CD14-positive monocyte (primary cell): ENCODE results near the gene CSMD2. TPM values are rescaled to one million over a fixed set of nuclear protein-coding genes. Genes with fewer than 3 reads are reported as not detected.

Experiments
- DNase-seq, 3 donors: peaks; one replicate each; pipeline ENCODE4 v3.0.0-alpha.2; 2011 to 2022
- H2AFZ ChIP-seq: 2 replicates; pipeline ENCODE4 v1.6.0; 2012; ENCODE audit warnings: mild to moderate bottlenecking, low read depth, low read length, inconsistent platforms; ENCODE audit not compliant: insufficient read depth, poor library complexity, severe bottlenecking
- H3K27ac ChIP-seq, 2 donors: 1 replicate in 1 of 2; 2 replicates in 1 of 2; pipeline ENCODE4 v1.5.1; 2012 to 2013; ENCODE audit warnings: low read length in 2 of 2, control low read depth in 1 of 2, inconsistent platforms in 1 of 2, low read depth in 1 of 2, mild to moderate bottlenecking in 1 of 2
- H3K27me3 ChIP-seq, 2 donors: one replicate each; pipeline versions ENCODE4 v1.6.0 to v1.6.1; 2011 to 2013; ENCODE audit warnings: low read length in 2 of 2; ENCODE audit not compliant: control insufficient read depth in 2 of 2, insufficient read depth in 2 of 2
- H3K36me3 ChIP-seq, 2 donors: replicated peaks in 1 of 2; 1 replicate in 1 of 2; 2 replicates in 1 of 2; pipeline versions ENCODE4 v1.5.1 to v1.6.1; 2012 to 2013; ENCODE audit warnings: low read length in 2 of 2, control low read depth in 1 of 2, inconsistent platforms in 1 of 2, mild to moderate bottlenecking in 1 of 2; ENCODE audit not compliant: insufficient read depth in 2 of 2, control insufficient read depth in 1 of 2
- H3K4me1 ChIP-seq, 2 donors: 1 replicate in 1 of 2; 2 replicates in 1 of 2; pipeline versions ENCODE4 v1.5.1 to v1.6.1; 2012 to 2013; ENCODE audit warnings: low read length in 2 of 2, control low read depth in 1 of 2, inconsistent platforms in 1 of 2, mild to moderate bottlenecking in 1 of 2, moderate library complexity in 1 of 2; ENCODE audit not compliant: insufficient read depth in 2 of 2, control insufficient read depth in 1 of 2
- H3K4me2 ChIP-seq: replicated peaks from 2 replicates; pipeline ENCODE3; 2012; ENCODE audit warnings: low read length, moderate library complexity, mild to moderate bottlenecking; ENCODE audit not compliant: poor library complexity, severe bottlenecking; ENCODE audit errors: extremely low read depth
- H3K4me3 ChIP-seq, 3 experiments: fragments of 200-600 bp in 1 of 3; sonication (generic) in 1 of 3; replicated peaks in 1 of 3; 1 replicate in 2 of 3; 2 replicates in 1 of 3; pipeline ENCODE4 v1.5.1; 2011 to 2013; ENCODE audit warnings: low read length in 3 of 3, mild to moderate bottlenecking in 3 of 3, control low read depth in 2 of 3, low read depth in 2 of 3, inconsistent platforms in 1 of 3, moderate library complexity in 1 of 3
- H3K79me2 ChIP-seq: 2 replicates; pipeline ENCODE4 v1.6.0; 2012; ENCODE audit warnings: mild to moderate bottlenecking, control low read depth, inconsistent platforms, low read length, moderate library complexity; ENCODE audit not compliant: insufficient read depth
- H3K9ac ChIP-seq: 2 replicates; pipeline ENCODE4 v1.6.0; 2017; ENCODE audit warnings: low read length, mild to moderate bottlenecking; ENCODE audit not compliant: insufficient read depth, poor library complexity, severe bottlenecking
- H3K9me3 ChIP-seq, 2 donors: replicated peaks in 1 of 2; 1 replicate in 1 of 2; 2 replicates in 1 of 2; pipeline versions ENCODE4 v1.5.1 to v1.6.1; 2012 to 2013; ENCODE audit warnings: low read length in 2 of 2, control low read depth in 1 of 2; ENCODE audit not compliant: control insufficient read depth in 1 of 2, insufficient read depth in 1 of 2
- H4K20me1 ChIP-seq: 2 replicates; pipeline ENCODE4 v1.6.0; 2012; ENCODE audit warnings: mild to moderate bottlenecking, low read length, control low read depth, moderate library complexity; ENCODE audit not compliant: insufficient read depth
- H3K27ac Mint-ChIP-seq, 7 donors: one replicate each; pipeline ENCODE4 v1.8.0; 2020; ENCODE audit warnings: mild to moderate bottlenecking in 7 of 7, mixed read lengths in 7 of 7, moderate library complexity in 6 of 7, inconsistent platforms in 2 of 7
- H3K27me3 Mint-ChIP-seq, 3 donors: one replicate each; pipeline ENCODE4 v1.8.0; 2021 to 2022; ENCODE audit warnings: low read depth in 3 of 3, mild to moderate bottlenecking in 3 of 3, mixed read lengths in 3 of 3, moderate library complexity in 3 of 3, inconsistent platforms in 1 of 3
- H3K36me3 Mint-ChIP-seq, 2 donors: one replicate each; pipeline ENCODE4 v1.8.0; 2020; ENCODE audit warnings: mixed read lengths in 2 of 2, inconsistent platforms in 1 of 2, mild to moderate bottlenecking in 1 of 2
- H3K4me1 Mint-ChIP-seq: one replicate; pipeline ENCODE4 v1.8.0; 2020; ENCODE audit warnings: mild to moderate bottlenecking, mixed read lengths
- H3K4me3 Mint-ChIP-seq, 2 donors: one replicate each; pipeline ENCODE4 v1.8.0; 2020; ENCODE audit warnings: mild to moderate bottlenecking in 2 of 2, mixed read lengths in 2 of 2, moderate library complexity in 1 of 2
- H3K9me3 Mint-ChIP-seq, 7 donors: one replicate each; pipeline ENCODE4 v1.8.0; 2020 to 2022; ENCODE audit warnings: mixed read lengths in 7 of 7, mild to moderate bottlenecking in 6 of 7, moderate library complexity in 6 of 7, inconsistent platforms in 2 of 7
- WGBS: methylation state at CpG from one replicate; pipeline ENCODE4 v1.1.5; 2013; ENCODE audit warnings: missing lambda C conversion rate; ENCODE audit not compliant: insufficient coverage; 5-methylcytosine and 5-hydroxymethylcytosine counted together
- intact Hi-C, 2 donors: fragments of 100-400 bp; cut with micrococcal nuclease; formaldehyde crosslinking; loops; one replicate each; pipeline versions ENCODE4 v1.15.0 to v1.15.1; 2023
- polyA plus RNA-seq, 3 donors: library from polyadenylated mRNA; depleted of rRNA in 1 of 3; unstranded in 2 of 3; stranded (reverse) in 1 of 3; fragments of 300-500 nt in 2 of 3; fragments of >200 nt in 1 of 3; fragmentation: Illumina TruSeq in 2 of 3; gene quantifications; 1 replicate in 2 of 3; 2 replicates in 1 of 3; pipeline ENCODE4 v1.2.3, GENCODE V29; 2012 to 2021
- TF ChIP-seq, protein P1 (sequence below): fragments of 200-600 bp; IDR thresholded peaks from one replicate; pipeline ENCODE4 v1.8.0; 2022; ENCODE audit warnings: antibody characterized with exemption, mild to moderate bottlenecking

Gene CSMD2
- polyA plus RNA-seq, 3 donors = 0.04 TPM; not detected in 2

DNA sequence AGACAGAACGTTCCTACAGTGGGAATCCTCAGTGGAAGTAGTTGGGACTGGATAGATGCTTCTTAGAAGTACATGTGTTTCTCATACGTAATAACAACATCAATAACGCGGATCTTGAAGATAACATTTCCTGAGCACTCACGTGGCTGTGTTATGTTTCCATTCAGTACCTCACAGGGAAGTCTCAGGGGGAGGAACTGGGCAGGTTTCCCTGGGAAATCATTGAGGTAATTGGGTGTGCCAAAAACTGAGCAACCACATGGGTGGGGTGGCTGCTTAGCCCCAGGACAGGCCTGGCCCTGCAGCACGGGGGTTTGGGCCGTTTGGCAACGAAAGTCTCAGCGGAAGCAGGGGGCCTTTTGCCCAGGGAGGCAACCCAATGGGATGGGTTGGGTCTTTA, 558.8 kb downstream of the CSMD2 start:
- no peak overlapping the region for H3K4me2 ChIP-seq
- no peaks in the 10 kb centered on the region for H3K4me1 Mint-ChIP-seq
- no peaks in the 10 kb centered on the region for H3K27me3 ChIP-seq
- peaks cover 0 to 5% (median 0%) of the 10 kb centered on the region in 7 donors for H3K9me3 Mint-ChIP-seq
- H3K9me3 ChIP-seq = no peaks in the 10 kb centered on the region
- H3K36me3 Mint-ChIP-seq = no peaks in the 10 kb centered on the region
- H3K36me3 ChIP-seq = no peaks in the 10 kb centered on the region
- H3K27me3 Mint-ChIP-seq = peaks cover 0 to 4% (median 0%) of the 10 kb centered on the region in 3 donors
- H4K20me1 ChIP-seq = no peaks in the 10 kb centered on the region
- TF ChIP-seq, protein P1, sequence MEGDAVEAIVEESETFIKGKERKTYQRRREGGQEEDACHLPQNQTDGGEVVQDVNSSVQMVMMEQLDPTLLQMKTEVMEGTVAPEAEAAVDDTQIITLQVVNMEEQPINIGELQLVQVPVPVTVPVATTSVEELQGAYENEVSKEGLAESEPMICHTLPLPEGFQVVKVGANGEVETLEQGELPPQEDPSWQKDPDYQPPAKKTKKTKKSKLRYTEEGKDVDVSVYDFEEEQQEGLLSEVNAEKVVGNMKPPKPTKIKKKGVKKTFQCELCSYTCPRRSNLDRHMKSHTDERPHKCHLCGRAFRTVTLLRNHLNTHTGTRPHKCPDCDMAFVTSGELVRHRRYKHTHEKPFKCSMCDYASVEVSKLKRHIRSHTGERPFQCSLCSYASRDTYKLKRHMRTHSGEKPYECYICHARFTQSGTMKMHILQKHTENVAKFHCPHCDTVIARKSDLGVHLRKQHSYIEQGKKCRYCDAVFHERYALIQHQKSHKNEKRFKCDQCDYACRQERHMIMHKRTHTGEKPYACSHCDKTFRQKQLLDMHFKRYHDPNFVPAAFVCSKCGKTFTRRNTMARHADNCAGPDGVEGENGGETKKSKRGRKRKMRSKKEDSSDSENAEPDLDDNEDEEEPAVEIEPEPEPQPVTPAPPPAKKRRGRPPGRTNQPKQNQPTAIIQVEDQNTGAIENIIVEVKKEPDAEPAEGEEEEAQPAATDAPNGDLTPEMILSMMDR = no peak
- intact Hi-C loops = no loop called here
- no peak overlapping the region for H3K4me3 Mint-ChIP-seq
- no peak overlapping the region for H3K27ac ChIP-seq
- DNase-seq = no peak
- no peak overlapping the region for H3K4me3 ChIP-seq
- WGBS = 97% methylated on average over 5 of the region's 9 CpGs
- H3K79me2 ChIP-seq = no peaks in the 10 kb centered on the region
- no peak overlapping the region for H2AFZ ChIP-seq
- H3K27ac Mint-ChIP-seq = no peak overlapping the region
- H3K9ac ChIP-seq = no peak overlapping the region
- H3K4me1 ChIP-seq = no peaks in the 10 kb centered on the region

DNA sequence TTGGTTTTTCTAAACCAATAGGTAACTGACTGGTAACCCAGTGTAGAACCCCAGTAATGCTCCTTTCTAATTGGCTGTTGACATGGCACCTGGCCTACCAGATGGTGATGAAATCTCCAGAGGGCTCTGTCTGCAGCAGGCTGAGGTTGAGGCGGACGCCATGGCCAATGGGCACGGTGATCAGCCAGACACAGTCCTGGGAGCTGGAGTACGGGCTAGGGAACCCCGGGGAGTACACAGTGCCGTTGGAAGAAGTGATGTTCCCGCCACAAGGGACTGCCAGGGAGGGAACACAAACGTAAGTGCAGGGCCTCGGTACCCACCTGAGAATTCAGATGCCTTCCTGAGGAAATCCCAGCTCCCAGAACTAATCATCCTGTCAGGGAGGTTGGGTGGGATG, 562.8 kb downstream of the CSMD2 start:
- peaks cover 0 to 8% (median 0%) of the 10 kb centered on the region in 7 donors for H3K9me3 Mint-ChIP-seq
- DNase-seq = no peak
- Histone ChIP-seq H3K27me3 (peaks cover 0 to 3% of the 10 kb centered on the region in 2 donors), H3K9ac (no peak overlapping the region), H4K20me1 (no peaks in the 10 kb centered on the region), H3K4me1 (no peaks in the 10 kb centered on the region), H3K9me3 (no peaks in the 10 kb centered on the region), H3K27ac (no peak overlapping the region), H3K4me2 (no peak overlapping the region), H2AFZ (no peak overlapping the region), H3K79me2 (no peaks in the 10 kb centered on the region), H3K4me3 (no peak overlapping the region), H3K36me3 (no peaks in the 10 kb centered on the region)
- 91% methylated on average over 6 of the region's 9 CpGs for WGBS
- intact Hi-C loops = no loop called here
- H3K36me3 Mint-ChIP-seq = no peaks in the 10 kb centered on the region
- H3K4me3 Mint-ChIP-seq = no peak overlapping the region
- H3K27me3 Mint-ChIP-seq = peaks cover 0 to 6% (median 4%) of the 10 kb centered on the region in 3 donors
- no peak overlapping the region for H3K27ac Mint-ChIP-seq
- TF ChIP-seq, protein P1 = no peak
- H3K4me1 Mint-ChIP-seq = peaks cover 3% of the 10 kb centered on the region
